ENCODE results near the gene TRPM1. TPM values are rescaled to one million over a fixed set of nuclear protein-coding genes. Genes with fewer than 3 reads are reported as not detected.

Gene TRPM1
- total and polyA plus RNA-seq, 9 donors = 0.12 TPM; not detected in 8

GRCh38 chr15:31045606-31046005 lies 55.9 kb downstream of the TRPM1 start:
- Histone ChIP-seq H3K27me3 (no peaks in the 10 kb centered on the region), H3K9me3 (no peaks in the 10 kb centered on the region), H3K4me1 (ENCODE audit: insufficient read depth) (no peaks in the 10 kb centered on the region), H3K36me3 (no peaks in the 10 kb centered on the region), H3K27ac (no peak overlapping the region), H3K4me3 (no peak overlapping the region)
- no peak for TF ChIP-seq EP300 (IDR thresholded peaks at IDR 0.05)
- no peak for TF ChIP-seq CTCF (IDR thresholded peaks at IDR 0.05)
- TF ChIP-seq POLR2A (IDR thresholded peaks at IDR 0.05) = no peak
- intact Hi-C loops (cut with DNase I) = no loop called here
- no peak for DNase-seq
- WGBS, 3 donors = 90 to 92% (median 91%) methylated on average over 3 of the region's 3 CpGs

GRCh38 chr15:31042751-31043150 lies 58.8 kb downstream of the TRPM1 start:
- no peaks in the 10 kb centered on the region for H3K36me3 ChIP-seq
- no peaks in the 10 kb centered on the region for H3K9me3 ChIP-seq
- no peak overlapping the region for H3K27ac ChIP-seq
- H3K4me1 ChIP-seq (ENCODE audit: insufficient read depth) = no peaks in the 10 kb centered on the region
- DNase-seq = no peak
- no peak overlapping the region for H3K4me3 ChIP-seq
- WGBS, 3 donors = 3 to 17% (median 7%) methylated on average over 2 of the region's 2 CpGs
- intact Hi-C loops (cut with DNase I) = no loop called here
- no peaks in the 10 kb centered on the region for H3K27me3 ChIP-seq
- TF ChIP-seq POLR2A (IDR thresholded peaks at IDR 0.05) (no peak), EP300 (IDR thresholded peaks at IDR 0.05) (no peak), CTCF (IDR thresholded peaks at IDR 0.05) (no peak)

GRCh38 chr15:31041610-31042009 lies 59.9 kb downstream of the TRPM1 start:
- 91 to 96% (median 92%) methylated on average over 4 of the region's 4 CpGs for WGBS, 3 donors
- no peak overlapping the region for H3K4me3 ChIP-seq
- no peaks in the 10 kb centered on the region for H3K27me3 ChIP-seq
- H3K27ac ChIP-seq = no peak overlapping the region
- TF ChIP-seq EP300 (IDR thresholded peaks at IDR 0.05) (no peak), CTCF (IDR thresholded peaks at IDR 0.05) (no peak), POLR2A (IDR thresholded peaks at IDR 0.05) (no peak)
- no peaks in the 10 kb centered on the region for H3K36me3 ChIP-seq
- no peaks in the 10 kb centered on the region for H3K9me3 ChIP-seq
- no peak for DNase-seq
- intact Hi-C loops (cut with DNase I) = no loop called here
- H3K4me1 ChIP-seq (ENCODE audit: insufficient read depth) = no peaks in the 10 kb centered on the region

GRCh38 chr15:31040611-31041010 lies 60.9 kb downstream of the TRPM1 start:
- H3K4me1 ChIP-seq (ENCODE audit: insufficient read depth) = no peaks in the 10 kb centered on the region
- no peaks in the 10 kb centered on the region for H3K27me3 ChIP-seq
- DNase-seq = no peak
- TF ChIP-seq POLR2A (IDR thresholded peaks at IDR 0.05) = no peak
- TF ChIP-seq CTCF (IDR thresholded peaks at IDR 0.05) = no peak
- no peak for TF ChIP-seq EP300 (IDR thresholded peaks at IDR 0.05)
- no peaks in the 10 kb centered on the region for H3K9me3 ChIP-seq
- no peak overlapping the region for H3K27ac ChIP-seq
- intact Hi-C loops (cut with DNase I) = no loop called here
- no peaks in the 10 kb centered on the region for H3K36me3 ChIP-seq
- WGBS, 3 donors = 95 to 99% (median 95%) methylated on average over 8 of the region's 8 CpGs
- H3K4me3 ChIP-seq = no peak overlapping the region

- no peak overlapping the region for H3K4me3 ChIP-seq
- H3K27ac ChIP-seq = no peak overlapping the region
- intact Hi-C loops (cut with DNase I) = no loop called here
- no peaks in the 10 kb centered on the region for H3K4me1 ChIP-seq (ENCODE audit: insufficient read depth)
- TF ChIP-seq EP300 (IDR thresholded peaks at IDR 0.05) (no peak), CTCF (IDR thresholded peaks at IDR 0.05) (no peak), POLR2A (IDR thresholded peaks at IDR 0.05) (no peak)
- 94 to 97% (median 95%) methylated on average over 16 of the region's 16 CpGs for WGBS, 3 donors
- no peaks in the 10 kb centered on the region for H3K9me3 ChIP-seq
- no peaks in the 10 kb centered on the region for H3K27me3 ChIP-seq
- no peaks in the 10 kb centered on the region for H3K36me3 ChIP-seq
- DNase-seq = no peak
Observed at GRCh38 chr15:31039961-31040360, 61.6 kb downstream of the TRPM1 start.
